PFSK-1 (cell line): Measurements from ENCODE around the gene RERE.

Experiments used
- FOXP2 ChIP-seq: optimal IDR thresholded peaks from 2 replicates; pipeline ENCODE3; 2011; ENCODE audit warnings: borderline replicate concordance, control low read depth, inconsistent platforms; ENCODE audit not compliant: insufficient read depth; ENCODE audit errors: extremely low read length, extremely low read depth
- POLR2AphosphoS5 ChIP-seq: IDR thresholded peaks from 2 replicates; pipeline ENCODE4 v1.6.1; 2012; ENCODE audit warnings: low read depth, mild to moderate bottlenecking, control low read depth, low read length, moderate library complexity
- REST ChIP-seq, 2 experiments: IDR thresholded peaks; 2 replicates each; pipeline versions ENCODE4 v1.6.1 to v1.8.0; 2011 to 2012; ENCODE audit warnings: low read depth in 2 of 2, low read length in 2 of 2, control low read depth in 1 of 2, inconsistent platforms in 1 of 2, mild to moderate bottlenecking in 1 of 2, moderate library complexity in 1 of 2; ENCODE audit not compliant: insufficient read depth in 1 of 2
- SIN3A ChIP-seq: IDR thresholded peaks from 2 replicates; pipeline ENCODE4 v1.6.1; 2012; ENCODE audit warnings: mild to moderate bottlenecking, low read length, moderate library complexity, borderline replicate concordance; ENCODE audit not compliant: insufficient read depth
- TAF1 ChIP-seq: IDR thresholded peaks from 2 replicates; pipeline ENCODE4 v1.6.1; 2012; ENCODE audit warnings: low read length, control low read depth, borderline replicate concordance; ENCODE audit not compliant: insufficient read depth

Gene RERE

GRCh38 chr1:8543965-8544364 lies 273.5 kb downstream of the RERE start:
- TF ChIP-seq POLR2AphosphoS5 (no peak), REST (IDR thresholded peaks at IDR 0.05; ENCODE audit: insufficient read depth in 1 of 2, low read depth in 2 of 2, low read length in 2 of 2) (no peak), TAF1 (no peak), SIN3A (no peak), FOXP2 (no peak)

GRCh38 chr1:8541961-8542521 lies 275.4 kb downstream of the RERE start:
- TF ChIP-seq FOXP2, result no peak
- TF ChIP-seq TAF1, result no peak
- TF ChIP-seq REST (IDR thresholded peaks at IDR 0.05; ENCODE audit: insufficient read depth in 1 of 2, low read depth in 2 of 2, low read length in 2 of 2), result no peak

- TF ChIP-seq SIN3A (no peak), REST (IDR thresholded peaks at IDR 0.05; ENCODE audit: insufficient read depth in 1 of 2, low read depth in 2 of 2, low read length in 2 of 2) (no peak), FOXP2 (no peak), TAF1 (no peak), POLR2AphosphoS5 (no peak)
These were observed 276.5 kb downstream of the RERE start for GRCh38 chr1:8540971-8541370.

- no peak for TF ChIP-seq SIN3A
These were observed 277.0 kb downstream of the RERE start for GRCh38 chr1:8540261-8540941.

GRCh38 chr1:8539683-8540082 lies 277.8 kb downstream of the RERE start:
- TF ChIP-seq POLR2AphosphoS5 (no peak), TAF1 (no peak), SIN3A (no peak), REST (IDR thresholded peaks at IDR 0.05; ENCODE audit: insufficient read depth in 1 of 2, low read depth in 2 of 2, low read length in 2 of 2) (no peak), FOXP2 (no peak)
